GM19023 (cell line): ENCODE results near the gene HSD17B10.
"Not testable (repeated sequence)": the region's sequence is repeated elsewhere in the genome, so short reads cannot be mapped to it uniquely, and the experiment has no call there.

ENCODE experiments used
- ATAC-seq: cut with Tn5 transposase; IDR thresholded peaks from one replicate; pipeline ENCODE4 v1.9.1; 2021; ENCODE audit warnings: mild to moderate bottlenecking, moderate library complexity; ENCODE audit not compliant: unreplicated experiment

HSD17B10 gene

GRCh38 chrX:53438174-53438831, 4.1 kb upstream of the HSD17B10 start:
- no peak for ATAC-seq

DNA sequence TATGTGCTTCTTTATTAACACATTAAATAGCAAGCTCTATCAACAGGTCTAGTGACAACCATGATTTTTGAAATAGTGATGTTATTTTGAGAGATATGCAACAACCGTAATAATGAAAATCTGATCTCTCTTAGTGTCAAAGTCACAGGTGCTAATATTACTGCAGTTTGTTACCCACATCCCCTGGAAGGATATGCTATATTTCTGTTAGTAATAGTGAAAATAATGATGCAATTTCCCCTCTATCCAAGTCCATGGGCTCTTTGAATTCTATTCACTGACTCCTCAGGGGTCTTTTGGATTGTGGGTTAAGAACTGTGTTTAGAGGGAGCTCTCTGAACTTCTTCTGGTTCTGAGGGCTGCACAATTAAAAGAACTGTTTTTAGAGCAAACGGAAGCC, 3.0 kb upstream of the HSD17B10 start:
- no peak for ATAC-seq

DNA sequence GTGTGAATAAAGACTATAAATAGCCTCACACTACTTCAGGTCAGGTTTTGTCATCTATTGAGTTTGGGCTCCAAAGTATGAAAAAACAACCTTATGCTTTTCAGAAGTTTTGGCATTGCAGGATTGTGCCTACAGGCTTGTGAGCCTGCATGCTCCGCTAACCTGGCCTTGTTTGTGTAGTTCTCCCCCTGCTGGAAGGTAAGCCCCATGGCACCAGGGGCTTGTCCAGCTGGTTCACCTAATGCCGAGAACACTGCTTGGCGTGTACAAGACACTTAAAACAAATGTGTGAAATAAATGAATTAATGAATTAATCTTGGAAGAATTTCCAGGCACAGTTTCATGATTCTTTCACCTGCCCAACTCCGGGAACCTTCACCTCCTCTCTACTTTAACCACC, 1.8 kb upstream of the HSD17B10 start:
- peak; percentile 69 for ATAC-seq

DNA sequence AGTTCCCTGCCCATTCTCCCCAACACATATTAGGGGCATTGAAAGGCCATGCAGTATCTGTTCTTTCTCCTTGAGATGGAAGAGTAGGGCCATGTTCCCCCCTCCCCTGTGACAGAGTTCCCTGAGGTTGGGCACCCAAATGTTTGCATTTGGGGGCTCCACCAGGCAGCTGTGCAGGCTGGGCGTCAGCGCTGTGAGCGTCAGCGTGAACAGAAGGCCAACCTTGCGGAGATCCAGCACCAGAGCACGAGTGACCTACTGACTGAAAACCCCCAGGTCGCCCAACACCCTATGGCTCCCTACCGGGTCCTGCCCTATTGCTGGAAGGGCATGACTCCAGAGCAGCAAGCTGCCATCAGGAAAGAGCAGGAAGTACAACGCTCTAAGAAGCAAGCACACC, 3.9 kb downstream of the HSD17B10 start:
- ATAC-seq: no peak

- ATAC-seq: no peak
Observed at GRCh38 chrX:53429755-53430154, 4.4 kb downstream of the HSD17B10 start.

GRCh38 chrX:53422861-53423306, 11.3 kb downstream of the HSD17B10 start, which contains the start of gene RIBC1:
Gene RIBC1, plus strand, starts transcription at chrX:53422873. Its CDS starts 3,404 bp downstream, at chrX:53426277.
- ATAC-seq: no peak

GRCh38 chrX:53422086-53422860, 11.9 kb downstream of the HSD17B10 start, which contains the start of gene SMC1A:
Gene SMC1A, minus strand, starts transcription at chrX:53422654. Its CDS starts 54 bp downstream, at chrX:53422600.
- ATAC-seq: peak; percentile 92

DNA sequence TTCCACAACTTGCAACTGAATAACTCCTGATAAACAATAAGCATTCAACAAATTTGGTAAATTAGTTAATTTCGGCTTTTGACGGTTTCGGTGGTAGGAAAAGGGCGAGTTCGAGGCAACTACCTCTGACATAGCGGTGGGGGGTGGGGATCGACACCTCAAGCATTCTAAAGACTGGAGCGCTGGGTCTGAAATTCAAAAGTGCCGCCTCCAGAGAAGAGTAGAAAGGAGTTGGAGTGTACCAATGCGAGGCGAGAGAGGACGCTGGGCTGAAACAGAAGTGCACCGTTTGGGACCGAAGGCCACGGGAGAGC, 12.4 kb downstream of the HSD17B10 start:
- peak; percentile 20 for ATAC-seq

GRCh38 chrX:53421125-53421524, 13.0 kb downstream of the HSD17B10 start:
- ATAC-seq: no peak

- ATAC-seq: not testable (repeated sequence)
Observed at GRCh38 chrX:53420351-53420750, 13.8 kb downstream of the HSD17B10 start.

GRCh38 chrX:53412446-53412845, 21.7 kb downstream of the HSD17B10 start:
- ATAC-seq: no peak

DNA sequence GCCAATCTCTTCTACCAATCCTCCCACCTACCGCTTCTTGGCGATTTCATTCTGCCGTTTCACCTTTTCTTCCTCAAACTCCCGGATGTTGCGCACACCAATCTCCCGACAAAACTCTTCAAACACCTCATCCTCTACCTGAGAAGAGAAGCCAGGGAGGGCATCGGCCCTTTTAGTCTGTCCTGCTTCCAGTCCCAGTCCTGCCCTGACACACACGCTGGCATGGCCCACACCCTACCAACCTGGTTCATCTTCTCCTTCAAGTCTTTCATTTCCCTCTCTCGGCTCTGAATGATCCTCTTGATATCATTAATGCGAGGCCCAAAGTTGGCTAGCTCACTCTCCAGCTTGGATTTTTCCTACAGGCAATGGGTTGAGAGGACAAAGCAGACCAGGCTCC, 30.6 kb downstream of the HSD17B10 start:
- ATAC-seq: no peak

- ATAC-seq: no peak
Observed at GRCh38 chrX:53398216-53398615, 36.0 kb downstream of the HSD17B10 start.

DNA sequence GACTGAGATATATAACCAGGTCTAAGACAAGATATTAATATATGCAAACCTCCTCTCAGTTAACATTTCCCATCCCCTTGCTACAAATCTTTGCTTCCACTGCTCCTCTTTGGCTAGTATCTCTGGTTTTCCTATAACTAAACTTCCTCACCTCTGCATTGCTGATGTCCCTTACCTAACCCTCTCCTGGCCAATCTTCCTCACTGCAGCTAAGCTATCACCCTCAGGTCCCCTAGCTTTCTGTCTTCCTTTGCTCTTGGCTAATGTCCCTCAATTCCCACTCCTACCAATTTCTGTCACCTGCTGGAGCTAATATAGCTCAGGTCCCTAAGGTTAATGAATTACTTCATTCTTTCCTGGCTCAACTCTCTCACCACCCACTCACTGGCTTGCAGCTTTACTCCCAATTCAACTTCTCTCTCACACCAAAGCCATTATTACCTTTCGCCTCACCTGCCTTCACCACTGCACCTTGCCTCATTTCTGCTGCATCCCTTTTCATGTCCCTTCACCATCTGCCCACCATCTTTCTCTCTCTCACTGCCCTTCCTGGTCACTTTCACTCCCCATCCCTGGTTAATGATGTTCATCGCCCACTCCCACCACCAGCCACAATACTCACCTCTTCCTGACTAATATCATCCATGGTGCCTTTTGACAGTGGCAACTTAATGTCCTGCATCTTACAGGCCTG, 38.4 kb downstream of the HSD17B10 start:
- ATAC-seq: no peak

- no peak for ATAC-seq
Observed at GRCh38 chrX:53383376-53384076, 50.6 kb downstream of the HSD17B10 start.
